ENCODE measurements around the gene MEDAG. TPM values are rescaled to one million over a fixed set of nuclear protein-coding genes. Genes with fewer than 3 reads are reported as not detected.
"Not testable (repeated sequence)": the region's sequence is repeated elsewhere in the genome, so short reads cannot be mapped to it uniquely, and the experiment has no call there.

MEDAG gene
- polyA plus RNA-seq, 4 donors = 0.66 to 44.1 (median 2.4) TPM

DNA sequence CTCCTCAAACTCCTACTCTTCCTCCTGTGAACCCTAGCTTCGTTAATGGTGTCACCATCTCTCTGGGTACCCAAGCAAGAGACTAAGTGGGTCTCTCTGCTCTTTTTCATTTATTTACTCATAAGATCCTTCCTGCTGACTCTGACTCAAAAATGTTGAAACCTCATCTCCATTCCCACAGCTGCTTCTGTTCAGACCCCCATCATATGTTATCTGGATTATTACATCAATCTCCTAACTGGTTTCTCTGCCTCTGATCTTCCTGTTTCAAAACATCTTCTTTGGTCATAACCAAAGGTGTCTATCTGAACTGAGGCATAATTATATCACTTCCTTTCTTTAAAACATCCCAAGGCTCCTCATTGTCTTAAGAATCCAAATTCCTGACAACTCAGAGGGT is 2.0 kb upstream of the MEDAG start:
- DNase-seq (ENCODE audit: low read depth in 4 of 4, low spot score in 3 of 4) = no peak

DNA sequence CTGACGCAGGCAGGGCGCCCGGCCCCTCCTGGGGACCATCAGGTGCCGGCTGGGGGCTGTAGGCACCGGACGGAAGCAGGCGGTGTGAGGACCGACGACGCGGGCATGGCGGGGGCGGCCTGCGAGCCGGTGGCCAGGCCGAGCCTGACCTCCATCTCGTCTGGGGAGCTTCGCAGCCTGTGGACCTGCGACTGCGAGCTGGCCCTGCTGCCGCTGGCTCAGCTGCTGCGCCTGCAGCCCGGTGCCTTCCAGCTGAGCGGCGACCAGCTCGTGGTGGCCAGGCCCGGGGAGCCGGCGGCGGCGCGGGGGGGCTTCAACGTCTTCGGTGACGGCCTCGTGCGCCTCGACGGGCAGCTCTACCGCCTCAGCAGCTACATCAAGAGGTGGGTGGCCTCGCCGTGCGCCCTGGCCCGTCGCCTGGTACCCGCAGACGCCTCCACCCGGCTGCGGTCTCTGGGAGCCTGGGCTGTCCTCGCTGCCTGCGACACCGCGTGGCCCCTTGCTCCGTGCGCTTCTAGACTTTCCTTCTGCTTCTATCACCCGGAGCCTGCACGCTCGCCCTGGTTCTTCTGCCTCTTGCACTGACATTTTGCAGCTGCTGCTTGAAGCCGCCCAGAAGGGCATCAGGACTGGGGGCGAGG is 460 bp downstream of the MEDAG start:
- DNase-seq (ENCODE audit: low read depth in 4 of 4, low spot score in 3 of 4) = no peak

DNA sequence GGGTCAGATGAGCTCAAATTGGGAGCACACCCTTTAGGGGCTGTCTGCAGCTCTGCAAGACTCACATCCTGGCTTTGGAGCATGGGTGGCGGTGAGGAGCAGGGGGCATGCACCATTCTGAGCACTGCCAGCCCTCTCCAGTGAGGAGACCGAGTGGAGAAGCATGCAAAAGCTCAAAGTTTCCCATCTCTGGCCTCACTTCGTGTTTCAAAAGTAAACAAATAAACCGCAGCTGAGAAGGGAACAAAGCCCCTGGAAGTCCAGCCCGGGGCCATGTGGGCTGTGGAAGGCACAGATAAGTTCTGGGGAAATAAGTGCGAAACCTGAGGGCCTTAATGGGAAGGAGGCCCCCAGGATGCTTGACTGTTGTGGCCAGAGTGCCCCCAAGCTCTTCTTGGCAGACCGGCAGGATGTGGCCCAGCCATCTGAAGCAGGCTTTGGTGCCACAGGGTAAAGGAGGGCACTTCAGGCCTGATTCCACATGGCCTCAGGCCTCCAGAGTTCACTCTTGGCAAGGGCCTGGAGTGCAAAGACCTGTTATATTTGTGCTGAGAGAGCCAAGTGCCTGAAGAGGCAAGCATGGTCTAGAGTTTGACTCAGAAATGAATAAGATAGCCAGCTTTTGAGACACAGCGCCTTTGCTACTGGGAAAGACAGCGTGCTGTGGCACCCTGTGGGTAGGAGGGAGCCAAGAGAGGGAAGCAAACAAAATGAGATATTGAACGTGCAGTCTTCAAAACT is 1.2 kb downstream of the MEDAG start:
- DNase-seq (ENCODE audit: low read depth in 4 of 4, low spot score in 3 of 4) = no peak

DNA sequence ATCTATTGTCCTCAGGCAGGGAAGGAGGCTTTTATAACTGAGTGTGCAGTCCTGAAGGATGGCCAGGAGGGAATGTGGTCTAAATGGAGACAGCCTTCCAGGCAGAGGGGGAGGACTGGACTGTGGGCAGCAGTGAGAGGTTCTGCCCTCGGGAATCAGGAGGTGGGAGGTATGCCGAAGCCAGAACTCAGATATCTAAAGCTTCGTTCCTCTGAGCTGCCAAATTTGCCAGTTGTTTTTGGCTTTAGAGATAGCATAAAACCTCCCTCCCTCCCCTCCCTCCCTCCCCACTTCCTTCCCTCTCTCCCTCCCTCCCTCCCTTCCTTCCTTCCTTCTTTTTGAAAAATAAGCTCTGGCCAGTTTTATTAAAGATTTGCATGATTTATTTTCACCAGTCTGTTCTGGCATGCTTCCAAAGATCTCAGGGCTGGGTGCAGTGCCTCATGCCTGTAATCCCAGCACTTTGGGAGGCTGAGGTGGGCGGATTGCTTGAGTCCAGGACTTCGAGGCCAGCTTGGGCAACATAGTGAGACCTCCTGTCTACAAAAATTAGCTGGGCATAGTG is 2.4 kb downstream of the MEDAG start:
- DNase-seq (ENCODE audit: low read depth in 4 of 4, low spot score in 3 of 4) = no peak

DNA sequence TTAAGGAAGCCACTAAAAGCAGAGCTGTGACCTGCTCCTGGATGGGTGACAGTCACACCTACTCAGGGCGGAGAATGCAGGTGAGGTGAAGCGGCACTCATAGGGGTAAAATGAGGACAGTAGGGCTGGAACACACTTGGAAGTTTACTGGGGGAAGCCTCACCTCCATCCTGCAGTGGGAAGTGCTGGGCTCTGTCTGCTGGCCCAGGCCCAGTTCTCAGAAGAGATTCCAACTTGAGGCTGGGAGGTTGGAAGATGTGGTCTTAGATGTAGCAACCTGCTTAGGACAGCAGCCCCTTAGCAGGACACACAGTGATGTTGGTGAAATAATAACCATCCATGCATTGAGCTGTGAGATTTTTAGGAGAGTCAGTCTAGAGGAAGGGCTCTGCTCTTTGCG is 4.6 kb downstream of the MEDAG start:
- no peak for DNase-seq (ENCODE audit: low read depth in 4 of 4, low spot score in 3 of 4)

DNA sequence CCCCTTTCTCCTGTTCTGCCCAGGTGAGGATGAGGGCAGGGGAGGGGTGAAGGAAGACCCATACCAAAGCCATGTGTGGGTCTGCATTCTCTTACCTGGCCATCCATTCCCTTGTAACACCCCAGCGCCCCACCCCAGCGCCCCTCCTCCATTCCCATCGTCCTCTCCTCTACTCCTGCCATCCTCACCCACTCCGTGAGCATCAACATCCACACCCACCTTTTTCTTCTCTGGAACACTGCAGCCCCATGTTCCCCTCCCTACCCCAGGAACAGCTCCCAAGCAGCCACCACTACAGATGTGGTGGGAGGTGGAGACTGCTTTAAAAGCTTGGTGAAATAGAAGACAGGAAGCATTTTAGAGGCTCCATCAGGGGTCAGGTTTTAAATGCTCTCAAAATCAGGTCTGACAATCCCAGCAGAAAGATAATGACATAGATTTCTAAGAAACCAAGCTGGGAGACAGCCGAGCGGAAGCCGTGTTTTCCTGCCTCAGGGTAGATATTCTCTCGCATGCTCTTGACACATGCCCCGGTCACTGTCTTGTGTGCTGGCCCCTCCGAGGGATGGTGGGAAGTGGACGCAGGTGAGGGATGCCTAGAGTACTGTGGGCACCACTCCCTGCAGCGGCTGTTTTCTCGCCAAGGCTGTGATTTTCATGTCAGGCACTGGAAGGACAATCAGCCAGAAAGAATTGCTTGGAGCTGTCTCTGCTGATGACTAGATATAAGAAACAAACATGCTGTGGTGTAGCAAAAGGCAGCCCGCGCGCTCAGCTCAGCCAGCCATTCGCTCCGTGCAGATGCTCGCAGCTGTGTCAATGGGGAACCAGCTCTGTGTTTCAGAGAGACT is 9.8 kb downstream of the MEDAG start:
- no peak for DNase-seq (ENCODE audit: low read depth in 4 of 4, low spot score in 3 of 4)

DNA sequence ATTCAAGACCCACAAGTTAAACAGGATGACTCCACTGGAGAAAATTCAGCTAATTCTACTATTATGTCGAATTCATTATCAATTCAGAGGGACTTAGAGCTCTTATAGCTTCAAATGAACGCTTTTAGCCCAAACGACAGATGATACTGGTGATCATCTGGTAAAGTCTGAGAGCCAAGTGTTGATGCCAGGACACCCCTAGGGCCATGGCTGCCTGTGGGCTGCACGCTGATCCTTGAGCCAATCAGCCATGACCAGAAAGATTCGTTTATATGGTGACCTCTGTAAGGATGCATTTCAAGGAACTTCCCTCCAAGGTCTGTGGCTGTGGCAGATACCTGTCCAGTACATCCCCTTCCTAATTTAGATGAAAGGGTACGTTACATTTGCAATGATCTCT is 10.9 kb downstream of the MEDAG start:
- DNase-seq (ENCODE audit: low read depth in 4 of 4, low spot score in 3 of 4) = no peak

DNA sequence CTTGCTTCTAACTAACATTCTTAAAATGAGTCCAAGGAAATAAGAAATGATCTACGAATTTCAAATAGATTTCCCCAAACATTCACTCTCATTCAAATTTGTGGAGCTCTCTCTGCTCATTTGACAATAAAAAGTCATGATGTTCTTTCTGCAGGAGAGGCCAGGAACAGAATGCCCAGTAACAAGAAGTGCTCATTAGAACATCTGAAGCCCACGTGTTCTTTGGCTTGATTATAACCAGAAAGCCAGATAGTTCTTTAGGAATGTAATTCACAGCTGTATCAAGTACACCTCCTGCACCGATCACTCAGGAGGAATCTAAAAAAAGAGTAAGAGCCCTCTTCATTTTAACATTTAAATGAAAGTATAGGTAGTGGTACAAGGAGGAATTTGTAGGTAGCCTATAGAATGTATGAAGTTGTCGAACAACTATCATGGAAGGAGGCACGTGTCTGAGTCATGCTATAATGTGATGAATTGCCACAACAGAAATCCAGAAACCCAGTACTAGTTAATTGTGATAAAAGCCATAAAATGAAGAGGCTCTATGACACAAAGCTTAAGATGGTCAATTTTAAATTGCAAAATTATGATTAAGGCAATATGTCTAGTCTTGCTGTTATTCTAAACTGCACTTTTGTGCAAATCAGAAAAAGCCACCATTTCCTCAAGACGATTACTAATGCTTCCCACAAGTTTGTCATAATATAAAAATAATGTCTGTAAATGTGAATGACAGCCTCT is 12.8 kb downstream of the MEDAG start:
- DNase-seq (ENCODE audit: low read depth in 4 of 4, low spot score in 3 of 4) = no peak

DNA sequence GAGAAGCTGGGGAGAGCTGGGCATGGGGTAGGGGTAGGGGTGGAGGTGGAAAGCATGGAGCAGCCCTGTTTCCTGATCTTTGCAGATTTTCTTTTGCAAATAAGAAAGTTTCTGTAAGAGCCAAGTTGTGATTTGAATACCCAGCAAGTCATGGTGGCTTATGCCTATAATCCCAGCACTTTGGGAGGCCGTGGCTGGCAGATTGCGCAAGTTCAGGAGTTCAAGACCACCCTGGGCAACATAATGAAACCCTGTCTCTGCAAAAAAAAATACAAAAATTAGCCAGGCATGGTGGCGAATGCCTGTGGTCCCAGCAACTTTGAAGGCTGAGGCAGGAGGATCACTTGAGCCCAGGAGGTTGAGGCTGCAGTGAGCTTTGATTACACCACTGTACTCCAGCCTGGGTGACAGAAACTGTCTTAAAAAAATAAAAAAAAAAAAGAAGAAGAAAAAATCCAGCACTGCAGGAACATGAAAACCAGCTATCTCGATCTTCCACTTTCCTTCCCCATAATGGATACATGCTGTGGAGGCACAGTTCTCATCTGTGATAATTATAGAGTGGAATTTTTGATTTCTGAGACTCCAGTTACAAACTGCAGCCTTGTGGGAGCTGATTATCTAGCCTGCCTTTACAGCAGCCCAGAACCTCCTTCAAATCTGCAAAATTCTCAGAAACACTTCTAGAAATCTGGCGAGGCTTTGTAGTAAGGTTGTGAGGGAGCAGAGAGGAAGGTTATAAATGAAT is 14.3 kb downstream of the MEDAG start:
- DNase-seq (ENCODE audit: low read depth in 4 of 4, low spot score in 3 of 4) = no peak

DNA sequence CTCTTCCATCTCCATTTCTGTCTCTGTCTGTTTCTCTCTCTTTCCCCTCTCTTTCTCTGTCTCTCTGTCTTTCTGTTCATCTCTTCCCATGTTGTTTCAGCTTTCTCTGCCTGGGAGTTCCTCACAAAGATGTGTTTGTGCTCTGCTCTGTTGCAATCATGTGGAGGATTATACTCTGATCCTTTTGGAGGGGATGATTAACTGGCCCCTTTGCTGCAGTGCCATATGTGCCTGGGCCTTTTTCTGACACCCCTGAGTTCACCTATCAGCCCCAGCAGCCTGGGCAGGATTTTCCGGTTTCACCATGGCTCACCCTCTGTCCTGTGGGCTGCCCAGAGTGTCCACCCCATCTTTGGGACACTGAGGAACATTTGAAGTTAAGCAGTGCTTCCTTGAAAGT is 17.3 kb downstream of the MEDAG start:
- DNase-seq (ENCODE audit: low read depth in 4 of 4, low spot score in 3 of 4) = no peak

DNA sequence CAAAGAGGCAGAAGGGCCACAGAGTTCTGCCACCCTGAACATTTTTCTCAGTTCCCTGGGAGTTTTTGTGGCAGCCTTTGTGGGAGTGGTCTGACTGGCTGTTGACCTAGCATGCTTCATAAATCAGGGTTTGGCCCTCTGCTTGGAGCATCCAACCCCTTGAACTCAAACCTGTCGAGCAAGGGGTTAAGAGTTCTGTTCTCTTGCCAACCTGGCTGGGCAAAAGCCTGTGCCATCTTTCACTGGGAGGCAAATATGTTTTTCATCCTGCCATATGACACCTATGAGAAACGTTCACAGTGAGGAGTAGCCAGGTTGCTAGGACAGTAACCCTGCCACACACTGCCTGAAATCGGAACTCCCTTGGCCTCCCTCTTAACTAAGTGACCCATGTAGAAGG is 18.6 kb downstream of the MEDAG start:
- DNase-seq (ENCODE audit: low read depth in 4 of 4, low spot score in 3 of 4) = no peak

DNA sequence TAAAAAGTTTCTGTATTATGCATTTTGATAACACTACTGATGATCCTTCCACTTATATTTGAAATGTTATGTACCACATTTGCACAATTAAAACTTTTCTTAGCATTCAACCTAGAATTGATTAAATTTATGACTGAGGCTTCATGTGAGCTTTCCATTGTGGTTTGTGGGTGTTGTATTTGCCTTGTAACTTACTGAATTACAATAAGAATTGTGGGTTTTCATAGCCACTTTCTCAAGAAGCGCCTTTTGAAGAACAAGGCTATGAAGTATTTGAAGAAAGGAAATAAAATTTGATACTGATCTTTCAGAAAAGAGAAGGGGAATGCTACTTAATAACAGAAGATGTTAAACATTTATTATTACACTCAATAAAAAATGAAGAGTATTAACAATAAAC is 19.4 kb downstream of the MEDAG start:
- no peak for DNase-seq (ENCODE audit: low read depth in 4 of 4, low spot score in 3 of 4)

DNA sequence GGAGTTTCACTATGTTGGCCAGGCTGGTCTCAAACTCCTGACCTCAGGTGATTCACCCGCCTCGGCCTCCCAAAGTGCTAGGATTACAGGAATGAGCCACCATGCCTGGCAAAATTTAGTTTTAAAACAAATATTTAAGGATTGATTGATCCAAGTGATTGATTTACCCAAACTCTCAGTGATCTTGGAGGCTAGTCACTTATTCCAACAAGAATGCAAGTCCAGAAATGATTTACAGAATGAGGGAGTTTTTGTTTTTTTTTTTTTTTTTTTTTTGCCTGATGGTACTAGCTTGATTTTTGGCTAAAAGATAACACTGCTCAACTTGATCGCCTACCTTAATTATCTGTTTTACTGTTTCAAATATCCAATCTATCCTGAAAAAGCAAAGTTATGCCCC is 20.7 kb downstream of the MEDAG start:
- DNase-seq (ENCODE audit: low read depth in 4 of 4, low spot score in 3 of 4) = no peak

DNA sequence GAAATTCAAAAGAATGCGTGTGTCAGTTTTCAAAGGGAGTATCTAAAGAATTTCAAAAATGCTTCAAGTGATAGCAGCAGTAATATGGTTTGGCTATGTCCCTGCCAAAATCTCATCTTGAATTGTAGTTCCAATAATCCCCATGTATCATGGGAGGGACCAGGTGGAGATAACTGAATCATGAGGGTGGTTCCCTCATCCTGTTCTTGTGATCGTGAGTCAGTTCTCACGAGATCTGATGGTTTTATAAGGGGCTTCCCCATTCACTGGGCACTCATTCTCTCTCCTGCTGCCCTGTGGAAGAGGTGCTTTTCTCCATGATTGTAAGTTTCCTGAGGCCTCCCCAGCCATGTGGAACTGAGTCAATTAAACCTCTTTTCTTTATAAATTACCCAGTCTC is 21.1 kb downstream of the MEDAG start:
- not testable (repeated sequence) for DNase-seq (ENCODE audit: low read depth in 4 of 4, low spot score in 3 of 4)

DNA sequence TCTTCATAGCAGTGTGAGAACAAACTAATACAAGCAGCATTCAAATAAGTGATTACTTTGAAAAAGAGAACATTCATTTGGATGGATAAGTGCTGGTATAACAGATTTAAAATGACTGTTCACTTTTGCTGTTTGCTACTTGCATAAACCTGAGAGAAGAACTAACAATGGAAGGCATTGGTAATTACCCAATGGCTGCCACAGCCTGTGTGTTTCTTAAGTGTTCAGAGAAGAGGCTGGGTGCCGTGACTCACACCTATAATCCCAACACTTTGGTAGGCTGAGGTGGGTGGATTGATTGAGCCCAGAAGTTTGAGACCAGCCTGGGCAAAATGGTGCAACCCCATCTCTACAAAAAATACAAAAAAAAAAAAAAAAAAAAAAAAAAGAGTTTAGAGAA is 21.5 kb downstream of the MEDAG start:
- DNase-seq (ENCODE audit: low read depth in 4 of 4, low spot score in 3 of 4) = no peak

DNA sequence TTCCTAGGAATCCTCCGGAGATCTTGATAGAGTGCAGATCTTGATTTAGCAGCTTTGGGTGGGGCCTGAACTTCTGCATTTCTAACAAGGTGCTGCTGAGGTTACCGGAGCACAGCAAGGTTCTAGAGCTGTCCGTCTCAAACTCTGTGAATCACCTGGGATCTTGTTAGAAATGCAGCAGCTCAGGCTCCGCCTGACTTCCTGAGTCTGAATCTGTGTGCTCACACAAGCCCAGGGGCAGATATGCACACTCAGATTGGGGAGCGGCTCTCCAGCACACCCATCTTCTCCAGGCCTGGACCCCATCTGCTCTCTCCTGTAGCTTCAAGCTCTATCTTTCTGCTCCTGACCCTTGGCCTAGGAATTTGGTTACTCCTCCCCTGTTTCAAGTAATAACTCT is 22.9 kb downstream of the MEDAG start:
- DNase-seq (ENCODE audit: low read depth in 4 of 4, low spot score in 3 of 4) = no peak

DNA sequence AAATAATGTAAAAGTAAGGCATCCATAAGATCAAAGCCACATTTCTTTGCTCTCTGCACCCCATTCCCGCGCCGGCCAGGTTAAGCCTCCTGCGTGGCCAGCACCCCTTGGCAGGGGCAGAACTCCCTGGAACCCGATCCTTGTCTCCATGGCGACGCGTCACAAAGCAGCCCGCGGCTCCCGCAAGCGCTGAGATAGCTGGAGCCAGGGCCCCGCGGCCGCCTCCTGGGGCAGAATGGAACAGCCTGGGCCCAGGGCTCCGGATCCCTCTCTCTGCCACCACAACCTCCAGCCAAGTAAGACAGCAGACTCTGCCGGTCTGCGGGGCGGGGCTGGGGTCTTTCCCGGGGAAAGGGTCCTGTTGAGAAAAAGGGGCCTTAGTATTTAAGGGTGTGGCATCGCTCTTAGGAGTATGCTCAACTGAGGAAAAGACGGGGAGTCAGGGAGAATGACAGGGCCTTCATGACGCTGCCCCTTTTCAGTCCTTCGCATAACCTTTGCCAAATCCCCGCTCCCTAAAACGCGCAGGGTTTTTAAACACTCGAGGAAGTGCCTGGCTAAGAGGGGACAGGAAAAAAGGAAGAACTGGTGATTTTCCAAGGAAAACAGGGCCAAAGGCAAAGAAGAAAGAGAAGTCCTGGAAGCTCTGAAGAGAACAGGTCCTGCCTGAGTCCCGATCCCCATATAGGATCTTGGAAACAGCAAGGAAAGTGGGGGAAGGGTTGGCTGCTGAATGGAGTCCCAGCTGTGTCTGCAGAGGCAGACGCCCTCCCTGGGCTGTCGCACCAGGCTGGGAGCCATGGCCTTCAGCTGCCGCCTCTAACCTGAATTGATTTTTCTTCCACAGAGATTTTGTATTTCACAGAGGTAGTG is 26.6 kb downstream of the MEDAG start, which contains the start of gene TEX26:
TEX26 (plus strand) TSS at position 176 of the 873 bp plus-strand sequence; CDS start at position 236, 60 bp downstream.
- peak in 2 of 4 donors; percentile 14 to 30 for DNase-seq (ENCODE audit: low read depth in 4 of 4, low spot score in 3 of 4)

DNA sequence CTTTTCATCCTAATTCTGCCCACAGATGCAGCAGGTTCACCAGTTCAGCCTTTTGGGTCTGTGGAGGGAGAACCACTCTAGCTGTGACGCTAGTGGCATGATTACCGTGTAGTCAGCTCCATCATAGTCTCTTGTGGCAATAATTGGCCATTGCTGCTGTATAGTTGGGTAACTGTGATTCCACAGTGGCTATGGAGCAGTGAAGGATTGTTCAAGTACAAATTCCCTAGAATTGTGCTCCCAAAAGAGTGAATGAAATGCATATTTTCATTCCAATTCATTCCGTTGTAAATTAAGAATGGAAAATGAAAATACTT is 27.2 kb downstream of the MEDAG start:
- no peak for DNase-seq (ENCODE audit: low read depth in 4 of 4, low spot score in 3 of 4)

DNA sequence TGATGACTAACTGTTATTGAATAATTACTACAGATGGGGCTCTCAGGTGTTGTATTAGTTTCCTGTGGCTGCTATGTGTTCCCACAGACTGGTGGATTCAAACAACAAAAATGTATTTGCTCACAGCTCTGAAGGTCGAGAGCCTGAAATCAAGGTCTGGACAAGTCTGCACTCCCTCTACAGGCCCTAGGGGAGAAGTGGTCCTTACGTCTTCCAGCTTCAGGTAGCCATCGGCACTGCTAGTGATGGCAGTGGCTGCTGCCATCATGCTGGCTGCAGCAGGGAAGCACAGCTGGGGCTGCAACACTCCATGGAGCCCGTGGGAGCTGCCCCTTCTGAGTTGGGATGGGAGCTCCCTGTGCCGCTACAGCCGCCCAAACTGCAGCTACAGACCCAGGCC is 28.3 kb downstream of the MEDAG start:
- no peak for DNase-seq (ENCODE audit: low read depth in 4 of 4, low spot score in 3 of 4)

Measured in left renal pelvis (tissue), 4 donors.